GM23338 (cell line): Measurements from ENCODE around the gene PHF20. TPM values are rescaled to one million over a fixed set of nuclear protein-coding genes. Genes with fewer than 3 reads are reported as not detected.

ENCODE experiments used
- ATAC-seq: fragments of 200-7000 bp; cut with Tn5 transposase; 3 replicates; pipeline ENCODE4 v1.9.1; 2020
- DNase-seq: peaks from one replicate; pipeline ENCODE4 v3.0.0-alpha.2; 2015; ENCODE audit warnings: low spot score
- H2AFZ ChIP-seq: fragments of 200-600 bp; sonication (generic); 2 replicates; pipeline ENCODE4 v1.8.0; 2016; ENCODE audit warnings: antibody characterized with exemption, mild to moderate bottlenecking, moderate library complexity
- H3F3A ChIP-seq: fragments of 200-600 bp; sonication (generic); replicated peaks from 2 replicates; pipeline ENCODE4 v1.8.0; 2017; ENCODE audit warnings: antibody characterized with exemption, mixed run types, low read depth
- H3K27ac ChIP-seq: fragments of 200-600 bp; sonication (generic); 2 replicates; pipeline ENCODE4 v1.6.1; 2016; ENCODE audit warnings: low read depth
- H3K27me3 ChIP-seq: fragments of 200-600 bp; sonication (generic); 2 replicates; pipeline ENCODE4 v1.8.0; 2016; ENCODE audit warnings: mild to moderate bottlenecking, mixed run types, moderate library complexity; ENCODE audit not compliant: insufficient read depth
- H3K36me3 ChIP-seq: fragments of 200-600 bp; sonication (generic); 2 replicates; pipeline ENCODE4 v1.8.0; 2016; ENCODE audit warnings: mild to moderate bottlenecking; ENCODE audit not compliant: insufficient read depth
- H3K4me1 ChIP-seq: fragments of 200-600 bp; sonication (generic); 2 replicates; pipeline ENCODE4 v1.8.0; 2016; ENCODE audit warnings: mild to moderate bottlenecking, moderate library complexity; ENCODE audit not compliant: insufficient read depth
- H3K4me2 ChIP-seq: fragments of 200-600 bp; sonication (generic); 2 replicates; pipeline ENCODE4 v1.7.1; 2017; ENCODE audit warnings: mixed run types
- H3K4me3 ChIP-seq: fragments of 200-600 bp; sonication (generic); 2 replicates; pipeline ENCODE4 v1.6.1; 2016; ENCODE audit warnings: mixed run types
- H3K79me2 ChIP-seq: fragments of 200-600 bp; sonication (generic); replicated peaks from 2 replicates; pipeline ENCODE4 v1.8.0; 2017; ENCODE audit warnings: mild to moderate bottlenecking; ENCODE audit not compliant: insufficient read depth
- H3K9me2 ChIP-seq: fragments of 200-600 bp; sonication (generic); 2 replicates; pipeline ENCODE4 v1.8.0; 2017; ENCODE audit not compliant: insufficient read depth
- H4K20me1 ChIP-seq: fragments of 200-600 bp; sonication (generic); replicated peaks from 2 replicates; pipeline ENCODE4 v1.8.0; 2017; ENCODE audit warnings: mild to moderate bottlenecking; ENCODE audit not compliant: insufficient read depth
- H3K27ac Mint-ChIP-seq: 2 replicates; pipeline ENCODE4 v1.8.0; 2020; ENCODE audit warnings: inconsistent platforms, mild to moderate bottlenecking, moderate library complexity, mixed read lengths
- H3K27me3 Mint-ChIP-seq: 3 replicates; pipeline ENCODE4 v1.8.0; 2022; ENCODE audit warnings: low read depth, mild to moderate bottlenecking, moderate library complexity, mixed read lengths, inconsistent platforms; ENCODE audit not compliant: insufficient read depth, poor library complexity
- H3K36me3 Mint-ChIP-seq: 3 replicates; pipeline ENCODE4 v1.8.0; 2021; ENCODE audit warnings: low read depth, mild to moderate bottlenecking, inconsistent platforms, moderate library complexity, mixed read lengths
- H3K4me1 Mint-ChIP-seq: 3 replicates; pipeline ENCODE4 v1.8.0; 2020; ENCODE audit warnings: mild to moderate bottlenecking, inconsistent platforms, mixed read lengths
- H3K4me3 Mint-ChIP-seq: 3 replicates; pipeline ENCODE4 v1.8.0; 2021; ENCODE audit warnings: moderate library complexity, mild to moderate bottlenecking, inconsistent platforms, mixed read lengths
- H3K9me3 Mint-ChIP-seq: 3 replicates; pipeline ENCODE4 v1.8.0; 2020; ENCODE audit warnings: moderate library complexity, mild to moderate bottlenecking, inconsistent platforms, mixed read lengths
- CREB1 ChIP-seq: fragments of 250-450 bp; sonication (Bioruptor Pico); IDR thresholded peaks from 2 replicates; pipeline ENCODE4 v1.5.0; 2020; ENCODE audit warnings: low read depth, mild to moderate bottlenecking, moderate library complexity
- CTCF ChIP-seq, 2 experiments: fragments of 200-600 bp in 1 of 2; sonication (generic) in 1 of 2; conservative IDR thresholded peaks; 2 replicates each; pipeline versions ENCODE4 v1.5.1 to v1.6.1; 2016 to 2017; ENCODE audit warnings: antibody characterized with exemption in 2 of 2, low read depth in 2 of 2, mild to moderate bottlenecking in 2 of 2, moderate library complexity in 1 of 2
- ETS1 ChIP-seq: IDR thresholded peaks from 2 replicates; pipeline ENCODE4 v1.6.1; 2016; ENCODE audit warnings: antibody characterized with exemption
- EZH2 ChIP-seq: fragments of 200-600 bp; sonication (generic); IDR thresholded peaks from one replicate; pipeline ENCODE4 v1.8.0; 2017; ENCODE audit warnings: antibody characterized with exemption, mild to moderate bottlenecking, low read depth; ENCODE audit not compliant: unreplicated experiment
- EZH2phosphoT487 ChIP-seq: fragments of 200-600 bp; sonication (generic); IDR thresholded peaks from one replicate; pipeline ENCODE4 v1.8.1; 2018; ENCODE audit warnings: antibody characterized with exemption; ENCODE audit not compliant: unreplicated experiment
- JUNB ChIP-seq: IDR thresholded peaks from one replicate; pipeline ENCODE4 v1.6.1; 2016; ENCODE audit warnings: antibody characterized with exemption; ENCODE audit not compliant: unreplicated experiment
- NANOG ChIP-seq: IDR thresholded peaks from 2 replicates; pipeline ENCODE4 v1.6.1; 2016; ENCODE audit warnings: antibody characterized with exemption, borderline replicate concordance
- POLR2AphosphoS5 ChIP-seq: IDR thresholded peaks from 2 replicates; pipeline ENCODE4 v1.6.1; 2016; ENCODE audit warnings: antibody characterized with exemption, low read depth
- REST ChIP-seq: IDR thresholded peaks from one replicate; pipeline ENCODE4 v1.6.1; 2018; ENCODE audit warnings: antibody characterized with exemption; ENCODE audit not compliant: unreplicated experiment
- STAT1 ChIP-seq: IDR thresholded peaks from one replicate; pipeline ENCODE4 v1.6.1; 2016; ENCODE audit warnings: antibody characterized with exemption; ENCODE audit not compliant: unreplicated experiment
- ZNF114 ChIP-seq: fragments of 250-450 bp; sonication (Bioruptor Pico); IDR thresholded peaks from 2 replicates; pipeline ENCODE4 v1.5.0; 2020; ENCODE audit warnings: mild to moderate bottlenecking, moderate library complexity
- ZNF331 ChIP-seq: fragments of 250-450 bp; sonication (Bioruptor Pico); IDR thresholded peaks from 2 replicates; pipeline ENCODE4 v1.5.0; 2020; ENCODE audit warnings: low read depth, mild to moderate bottlenecking, moderate library complexity
- ZNF462 ChIP-seq: fragments of 250-450 bp; sonication (Bioruptor Pico); IDR thresholded peaks from 2 replicates; pipeline ENCODE4 v1.5.0; 2020; ENCODE audit warnings: mild to moderate bottlenecking, moderate library complexity
- polyA plus RNA-seq: library from polyadenylated mRNA; unstranded; fragments of >200 nt; fragmentation: Nextera tagmentation; extraction: Ambion mirVana; gene quantifications from 2 replicates; pipeline ENCODE4 v1.2.1, GENCODE V29; 2016
- total RNA-seq: library from RNA; depleted of rRNA; stranded (reverse); fragments of >200 nt; shearing (Covaris generic); gene quantifications from 2 replicates; pipeline ENCODE4 v1.2.3, GENCODE V29; 2014

Gene PHF20
- total and polyA plus RNA-seq, 2 experiments from 2014 or later = 71.8 to 103 TPM

GRCh38 chr20:35974256-35974655, 202.4 kb downstream of the PHF20 start:
- Mint-ChIP-seq H3K27ac (no peak overlapping the region), H3K9me3 (no peaks in the 10 kb centered on the region), H3K36me3 (no peaks in the 10 kb centered on the region), H3K27me3 (peaks cover 11% of the 10 kb centered on the region), H3K4me3 (no peak overlapping the region), H3K4me1 (no peaks in the 10 kb centered on the region)
- Histone ChIP-seq H2AFZ (no peak overlapping the region), H3F3A (no peaks in the 10 kb centered on the region), H4K20me1 (no peaks in the 10 kb centered on the region), H3K27ac (no peak overlapping the region), H3K36me3 (no peaks in the 10 kb centered on the region), H3K27me3 (no peaks in the 10 kb centered on the region), H3K79me2 (no peaks in the 10 kb centered on the region), H3K4me1 (no peaks in the 10 kb centered on the region), H3K4me3 (no peak overlapping the region), H3K9me2 (no peaks in the 10 kb centered on the region; the same call in 1 of the 2 replicates), H3K4me2 (no peak overlapping the region)
- DNase-seq (no peak), ATAC-seq (no peak)
- TF ChIP-seq ZNF331 (CRISPR knock-in tag) (no peak), ZNF114 (CRISPR knock-in tag) (no peak), CREB1 (CRISPR knock-in tag) (no peak), ETS1 (no peak), POLR2AphosphoS5 (no peak), STAT1 (no peak), NANOG (no peak), ZNF462 (CRISPR knock-in tag) (no peak), EZH2phosphoT487 (no peak), JUNB (no peak), CTCF (conservative IDR thresholded peaks at IDR 0.05; ENCODE audit: low read depth in 2 of 2) (no peak), REST (no peak), EZH2 (no peak)
